Ectodermal cell (in vitro differentiated cells): ENCODE data around the gene ATCAY.

Source experiments
- H3K27ac ChIP-seq: 2 replicates; pipeline ENCODE4 v1.7.0; 2013; ENCODE audit warnings: mild to moderate bottlenecking, low read depth, low read length; ENCODE audit not compliant: insufficient read depth, poor library complexity, severe bottlenecking
- H3K27me3 ChIP-seq: 2 replicates; pipeline ENCODE4 v1.7.0; 2013; ENCODE audit warnings: mild to moderate bottlenecking, low read length; ENCODE audit not compliant: insufficient read depth, control insufficient read depth, poor library complexity, severe bottlenecking
- H3K36me3 ChIP-seq: one replicate; pipeline ENCODE4 v1.7.0; 2013; ENCODE audit warnings: low read length; ENCODE audit not compliant: control insufficient read depth, insufficient read depth
- H3K4me1 ChIP-seq: one replicate; pipeline ENCODE4 v1.7.0; 2013; ENCODE audit warnings: low read length; ENCODE audit not compliant: control insufficient read depth, insufficient read depth
- H3K4me3 ChIP-seq: 2 replicates; pipeline ENCODE4 v1.7.0; 2013; ENCODE audit warnings: low read depth, low read length, control low read depth; ENCODE audit not compliant: insufficient read depth
- H3K9me3 ChIP-seq: 2 replicates; pipeline ENCODE4 v1.7.0; 2013; ENCODE audit warnings: mild to moderate bottlenecking, low read length, moderate library complexity; ENCODE audit not compliant: control insufficient read depth
- WGBS, 2 experiments: methylation state at CpG; one replicate each; pipeline ENCODE4 v1.1.7; 2013; ENCODE audit warnings: missing lambda C conversion rate in 2 of 2; 5-methylcytosine and 5-hydroxymethylcytosine counted together

ATCAY gene

DNA sequence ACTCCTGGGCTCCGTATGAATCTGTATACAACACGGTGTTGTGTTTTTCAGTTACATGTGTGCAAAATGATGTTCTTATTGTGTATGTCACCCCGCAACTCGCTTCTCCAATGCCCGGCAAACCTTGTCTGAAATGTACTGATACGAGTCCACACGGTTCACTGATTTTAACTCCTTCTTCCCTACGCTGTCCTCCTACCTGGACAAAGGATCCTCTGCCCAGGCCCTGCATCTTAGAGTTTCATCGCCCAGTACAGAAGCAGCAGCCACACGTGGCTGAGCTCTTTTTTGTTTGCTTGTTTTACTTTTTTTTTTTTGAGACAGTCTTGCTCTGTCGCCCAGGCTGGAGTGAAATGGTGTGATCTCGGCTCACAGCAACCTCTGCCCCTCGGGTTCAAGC lies 40.5 kb upstream of the ATCAY start:
- no peaks in the 10 kb centered on the region for H3K9me3 ChIP-seq
- no peaks in the 10 kb centered on the region for H3K4me1 ChIP-seq
- no peak overlapping the region for H3K4me3 ChIP-seq
- WGBS, 2 experiments: 90% methylated on average over 13 of the region's 13 CpGs
- H3K36me3 ChIP-seq: no peaks in the 10 kb centered on the region
- H3K27ac ChIP-seq: no peak overlapping the region
- no peaks in the 10 kb centered on the region for H3K27me3 ChIP-seq

DNA sequence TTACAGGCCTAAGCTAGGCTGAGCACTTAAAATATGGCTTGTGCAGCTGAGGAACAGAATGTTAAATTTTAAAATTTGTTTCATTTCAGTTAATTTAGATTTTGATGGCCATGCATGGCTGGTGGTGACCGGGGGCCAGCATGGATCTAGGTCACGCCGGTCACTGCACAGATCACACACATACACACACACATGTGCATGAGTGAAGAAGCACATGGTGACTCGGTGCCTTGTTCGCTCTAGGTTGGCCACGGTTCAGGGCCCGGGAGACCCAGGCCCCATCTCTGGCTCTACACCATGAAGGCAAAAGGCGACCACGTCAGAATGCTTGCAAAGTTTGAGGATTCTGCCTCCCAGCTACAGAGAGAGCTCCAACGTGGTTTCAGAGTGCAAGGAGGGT lies 39.7 kb upstream of the ATCAY start:
- no peaks in the 10 kb centered on the region for H3K4me1 ChIP-seq
- no peak overlapping the region for H3K4me3 ChIP-seq
- H3K36me3 ChIP-seq: no peaks in the 10 kb centered on the region
- no peak overlapping the region for H3K27ac ChIP-seq
- H3K9me3 ChIP-seq: no peaks in the 10 kb centered on the region
- no peaks in the 10 kb centered on the region for H3K27me3 ChIP-seq
- WGBS, 2 experiments: 91 to 95% methylated on average over 10 of the region's 10 CpGs

DNA sequence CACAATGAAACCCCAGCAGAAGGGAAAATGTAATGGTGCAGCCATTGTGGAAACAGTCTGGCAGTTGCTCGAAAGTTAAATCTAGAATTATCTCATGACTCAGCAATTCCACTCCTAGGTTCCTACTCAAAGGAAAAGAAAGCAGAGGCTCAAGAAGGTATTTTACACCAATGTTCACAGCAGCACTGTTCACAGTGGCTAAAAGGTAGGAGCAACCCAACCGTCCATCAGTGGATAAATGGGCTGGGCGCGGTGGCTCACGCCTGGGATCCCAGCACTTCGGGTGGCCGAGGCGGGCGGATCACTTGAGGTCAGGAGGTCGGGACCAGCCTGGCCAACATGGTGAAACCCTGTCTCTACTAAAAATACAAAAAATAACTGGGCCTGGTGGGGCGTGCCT lies 37.5 kb upstream of the ATCAY start:
- H3K36me3 ChIP-seq: no peaks in the 10 kb centered on the region
- WGBS, 2 experiments: 90 to 94% methylated on average over 11 of the region's 11 CpGs
- no peaks in the 10 kb centered on the region for H3K9me3 ChIP-seq
- H3K27me3 ChIP-seq: no peaks in the 10 kb centered on the region
- H3K4me3 ChIP-seq: no peak overlapping the region
- no peak overlapping the region for H3K27ac ChIP-seq
- H3K4me1 ChIP-seq: no peaks in the 10 kb centered on the region

DNA sequence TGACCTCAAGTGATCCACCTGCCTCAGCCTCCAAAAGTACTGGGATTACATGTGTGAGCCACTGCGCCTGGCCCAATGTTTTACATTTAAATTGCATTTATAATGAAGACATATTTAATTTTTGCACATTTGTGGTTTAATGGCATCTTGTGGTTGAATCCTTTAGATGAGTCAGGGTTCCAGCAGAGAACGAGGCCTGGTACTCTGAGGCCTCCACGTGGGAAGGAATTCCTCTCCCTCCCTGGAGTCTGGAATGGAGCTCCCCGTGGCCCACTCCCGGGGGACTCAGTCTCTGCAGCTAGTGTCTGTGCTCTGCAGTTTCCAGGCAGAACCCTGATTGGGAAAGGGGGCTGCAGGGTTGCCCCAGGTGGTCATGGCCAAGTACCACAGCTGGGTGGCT lies 35.9 kb upstream of the ATCAY start:
- Histone ChIP-seq H3K4me3 (no peak overlapping the region), H3K9me3 (no peaks in the 10 kb centered on the region), H3K36me3 (no peaks in the 10 kb centered on the region), H3K27ac (no peak overlapping the region), H3K27me3 (no peaks in the 10 kb centered on the region), H3K4me1 (no peaks in the 10 kb centered on the region)
- WGBS, 2 experiments: 85 to 90% methylated on average over 5 of the region's 5 CpGs

DNA sequence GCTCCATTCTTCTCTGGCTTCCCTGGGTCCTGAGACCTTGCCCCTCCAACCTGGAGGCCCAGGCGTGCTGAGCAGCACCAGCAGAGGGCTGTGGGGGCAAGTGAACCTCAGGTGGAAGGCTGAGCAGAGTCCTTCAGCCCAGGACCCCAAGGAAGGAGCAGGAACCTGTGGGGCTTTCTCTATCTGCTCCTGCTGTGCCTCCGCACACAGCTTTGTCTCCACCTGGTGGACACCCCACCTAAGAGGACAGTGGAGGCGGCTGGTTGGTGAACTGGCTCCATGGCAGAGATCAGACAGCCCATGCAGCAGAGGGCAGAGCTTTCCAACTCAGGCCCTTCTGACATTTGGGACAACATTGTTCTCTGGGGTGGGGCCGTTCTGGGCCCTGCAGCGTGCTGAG lies 31.4 kb upstream of the ATCAY start:
- H3K27ac ChIP-seq: no peak overlapping the region
- no peak overlapping the region for H3K4me3 ChIP-seq
- no peaks in the 10 kb centered on the region for H3K4me1 ChIP-seq
- no peaks in the 10 kb centered on the region for H3K27me3 ChIP-seq
- peaks cover 8% of the 10 kb centered on the region for H3K9me3 ChIP-seq
- H3K36me3 ChIP-seq: peaks cover 17% of the 10 kb centered on the region
- WGBS, 2 experiments: 75 to 81% methylated on average over 5 of the region's 5 CpGs

DNA sequence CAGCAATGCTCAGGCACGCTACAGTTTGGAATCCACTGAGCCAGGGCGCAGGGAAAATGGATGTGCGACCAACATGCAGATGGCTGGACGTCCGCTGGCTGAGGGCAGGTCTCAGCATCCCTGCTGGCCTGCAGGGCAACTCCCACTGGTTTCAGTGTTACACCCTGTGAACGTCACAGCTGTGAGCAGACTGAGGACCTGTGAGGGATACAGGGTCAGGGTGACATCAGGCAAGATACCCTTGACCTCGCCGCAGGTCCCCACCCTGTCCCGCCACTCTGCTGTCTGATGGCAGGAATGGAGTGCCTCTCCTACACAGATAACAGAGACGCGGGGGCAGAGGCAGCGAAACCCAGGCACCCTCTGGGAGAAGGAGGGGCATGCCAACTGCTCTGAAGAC lies 30.7 kb upstream of the ATCAY start:
- Histone ChIP-seq H3K27me3 (no peaks in the 10 kb centered on the region), H3K4me3 (no peak overlapping the region), H3K36me3 (peaks cover 17% of the 10 kb centered on the region), H3K9me3 (peaks cover 8% of the 10 kb centered on the region), H3K27ac (no peak overlapping the region), H3K4me1 (no peaks in the 10 kb centered on the region)
- 94 to 96% methylated on average over 12 of the region's 12 CpGs for WGBS, 2 experiments

DNA sequence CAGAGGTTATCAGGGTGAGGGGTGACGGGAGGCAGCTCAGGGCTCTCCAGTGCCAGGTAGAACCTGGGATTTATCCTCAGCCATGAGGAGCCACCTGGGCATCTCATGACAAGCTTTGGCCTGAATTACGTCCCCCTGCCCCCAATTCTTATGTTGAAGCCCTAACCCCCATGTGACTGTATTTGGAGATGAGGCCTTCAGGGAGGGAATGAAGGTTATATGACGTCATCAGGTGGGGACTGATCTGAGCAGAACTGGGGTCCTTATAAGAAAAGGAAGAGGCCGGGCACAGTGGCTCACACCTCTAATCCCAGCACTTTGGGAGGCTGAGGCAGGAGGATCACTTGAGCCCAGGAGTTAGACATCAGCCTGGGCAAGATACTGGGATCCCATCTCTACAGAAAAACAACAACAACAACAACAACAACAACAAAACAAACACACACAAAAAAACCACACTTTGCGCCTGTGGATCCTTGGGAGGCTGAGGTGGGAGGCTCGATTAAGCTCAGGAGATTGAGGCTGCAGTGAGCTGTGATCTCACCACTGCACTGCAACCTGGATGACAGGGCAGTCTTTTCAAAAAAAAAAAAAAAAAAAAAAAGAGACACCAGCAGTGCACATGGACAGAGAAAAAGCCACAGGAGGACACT lies 30.0 kb upstream of the ATCAY start:
- 76% methylated on average over 6 of the region's 6 CpGs for WGBS, 2 experiments

DNA sequence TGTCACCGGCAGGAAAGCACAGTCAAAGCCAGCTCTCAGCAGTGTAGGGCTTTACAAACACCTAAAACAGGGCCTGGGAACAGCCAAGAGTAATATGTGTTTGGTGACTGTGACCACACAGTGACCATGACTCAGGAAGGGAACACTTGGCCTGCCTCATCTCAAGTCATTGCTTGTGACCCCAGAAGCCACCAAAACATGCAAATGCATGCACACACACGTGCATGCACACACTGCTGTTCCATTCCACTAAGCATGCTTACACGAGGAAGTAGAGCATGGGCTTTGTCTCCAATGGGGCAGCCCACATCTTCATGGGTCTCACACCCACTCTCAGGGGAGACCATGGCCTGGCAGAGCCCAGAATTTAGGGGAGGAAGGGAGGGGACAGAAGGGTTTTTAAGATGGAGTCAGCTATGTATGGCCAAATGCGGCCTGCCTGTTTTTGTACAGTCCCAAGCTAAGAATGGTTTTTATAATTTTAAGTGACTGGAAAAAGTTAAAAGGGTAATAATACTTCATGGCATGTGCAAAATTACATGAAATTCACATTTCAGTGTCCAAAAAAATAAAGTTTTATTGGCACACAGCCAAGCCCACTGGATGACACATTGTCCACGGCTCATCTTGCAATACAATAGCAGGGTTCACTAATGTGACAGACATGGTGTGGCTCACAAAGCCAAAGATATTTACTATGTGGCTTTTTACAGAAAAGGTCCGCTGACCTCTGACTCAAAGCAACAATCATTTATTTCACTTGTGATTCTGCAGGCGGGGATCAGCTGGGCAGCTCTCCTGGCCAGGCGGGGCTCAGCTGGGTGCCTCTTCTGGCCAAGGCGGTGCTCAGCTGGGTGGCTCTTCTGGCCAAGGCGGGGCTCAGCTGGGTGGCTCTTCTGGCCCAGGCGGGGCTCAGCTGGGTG lies 29.0 kb upstream of the ATCAY start:
- H3K36me3 ChIP-seq: peaks cover 17% of the 10 kb centered on the region
- H3K9me3 ChIP-seq: peaks cover 8% of the 10 kb centered on the region
- H3K27ac ChIP-seq: no peak overlapping the region
- no peaks in the 10 kb centered on the region for H3K4me1 ChIP-seq
- H3K27me3 ChIP-seq: no peaks in the 10 kb centered on the region
- 96% methylated on average over 11 of the region's 11 CpGs for WGBS, 2 experiments
- H3K4me3 ChIP-seq: no peak overlapping the region

More for the DNA sequence above, 30.0 kb upstream of the ATCAY start:
- Histone ChIP-seq H3K27ac (no peak overlapping the region), H3K4me1 (no peaks in the 10 kb centered on the region), H3K27me3 (no peaks in the 10 kb centered on the region), H3K4me3 (no peak overlapping the region), H3K9me3 (peaks cover 8% of the 10 kb centered on the region), H3K36me3 (peaks cover 17% of the 10 kb centered on the region)

DNA sequence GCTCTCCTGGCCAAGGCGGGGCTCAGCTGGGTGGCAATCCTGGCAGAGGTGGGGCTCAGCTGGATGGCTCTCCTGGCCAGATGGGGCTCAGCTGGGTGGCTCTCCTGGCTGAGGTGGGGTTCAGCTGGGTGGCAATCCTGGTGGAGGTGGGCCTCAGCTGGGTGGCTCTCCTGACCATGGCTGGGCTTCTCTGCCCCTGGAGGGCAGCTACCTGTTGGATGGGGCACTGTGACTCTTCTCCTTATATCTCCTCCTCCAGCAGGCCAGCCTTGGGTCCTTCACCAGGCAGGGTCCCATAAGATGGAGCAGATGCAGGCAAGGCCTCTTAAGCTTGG lies 28.3 kb upstream of the ATCAY start:
- WGBS, 2 experiments: 89 to 98% methylated on average over 1 of the region's 1 CpG
- Histone ChIP-seq H3K9me3 (peaks cover 8% of the 10 kb centered on the region), H3K4me1 (no peaks in the 10 kb centered on the region), H3K27ac (no peak overlapping the region), H3K4me3 (no peak overlapping the region), H3K36me3 (peaks cover 17% of the 10 kb centered on the region), H3K27me3 (no peaks in the 10 kb centered on the region)

DNA sequence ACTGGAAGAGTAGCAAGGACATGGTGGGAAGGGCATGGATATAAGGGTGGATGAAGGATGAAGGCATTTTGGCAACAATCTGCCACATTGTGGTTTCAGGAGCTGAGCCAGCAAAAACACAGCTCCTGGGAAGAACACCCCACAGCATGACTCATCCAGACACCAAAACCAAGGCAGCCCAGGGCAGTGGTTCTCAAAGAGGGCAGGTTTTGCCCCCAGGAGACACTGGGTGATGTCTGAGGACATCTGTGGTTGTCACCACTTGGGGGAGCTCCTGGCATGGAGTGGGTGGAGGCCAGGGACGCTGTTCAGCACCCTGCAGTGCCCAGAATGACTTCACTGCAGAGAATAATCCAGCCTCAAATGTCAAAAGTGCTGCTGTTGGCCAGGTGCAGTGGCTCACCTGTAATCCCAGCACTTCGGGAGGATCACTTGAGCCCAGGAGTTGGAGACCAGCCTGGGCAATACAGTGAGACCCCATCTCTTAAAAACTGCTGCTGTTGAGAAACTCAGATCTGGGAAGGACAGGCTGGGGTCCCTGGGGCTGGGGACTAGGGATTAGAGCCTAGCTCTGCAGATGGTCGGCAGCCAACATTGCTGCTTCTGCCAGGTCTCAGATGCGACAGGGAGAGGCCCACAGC lies 27.8 kb upstream of the ATCAY start:
- Histone ChIP-seq H3K36me3 (peaks cover 17% of the 10 kb centered on the region), H3K9me3 (peaks cover 8% of the 10 kb centered on the region), H3K27ac (no peak overlapping the region), H3K4me1 (no peaks in the 10 kb centered on the region), H3K27me3 (no peaks in the 10 kb centered on the region), H3K4me3 (no peak overlapping the region)
- WGBS, 2 experiments: 92 to 95% methylated on average over 4 of the region's 4 CpGs
